ENCODE measurements around the gene F5. TPM values are rescaled to one million over a fixed set of nuclear protein-coding genes. Genes with fewer than 3 reads are reported as not detected.

Gene F5
- total and polyA plus RNA-seq, 4 donors = 0.48 to 3.5 (median 1.2) TPM

- 65 to 72% methylated on average over 5 of the region's 5 CpGs for WGBS, 2 donors
- H3K27me3 ChIP-seq (ENCODE audit: control insufficient read depth in 1 of 2, insufficient read depth in 2 of 2, low read length in 1 of 2) = no peaks in the 10 kb centered on the region
- no peak for DNase-seq
- H3K27ac ChIP-seq (ENCODE audit: low read depth in 1 of 2, low read length in 2 of 2) = no peak overlapping the region
- no peaks in the 10 kb centered on the region for H3K36me3 ChIP-seq (ENCODE audit: control insufficient read depth in 1 of 2, insufficient read depth in 2 of 2, low read length in 1 of 2)
- no peaks in the 10 kb centered on the region for H3K4me1 ChIP-seq (ENCODE audit: control insufficient read depth in 1 of 2, insufficient read depth in 2 of 2, low read length in 2 of 2)
- no peak for ATAC-seq (ENCODE audit: low FRiP score)
- intact Hi-C loops (cut with DNase I) = no loop called here
- H3K9me3 ChIP-seq (ENCODE audit: control insufficient read depth, low read length) = no peaks in the 10 kb centered on the region
- H3K4me3 ChIP-seq (ENCODE audit: low read length in 2 of 2) = no peak overlapping the region
Measured at GRCh38 chr1:169577981-169578738, 8.1 kb downstream of the F5 start.

- H3K27me3 ChIP-seq (ENCODE audit: control insufficient read depth in 1 of 2, insufficient read depth in 2 of 2, low read length in 1 of 2) = no peaks in the 10 kb centered on the region
- H3K4me3 ChIP-seq (ENCODE audit: low read length in 2 of 2) = no peak overlapping the region
- intact Hi-C loops (cut with DNase I) = no loop called here
- DNase-seq (no peak), ATAC-seq (ENCODE audit: low FRiP score) (no peak)
- H3K9me3 ChIP-seq (ENCODE audit: control insufficient read depth, low read length) = no peaks in the 10 kb centered on the region
- no peaks in the 10 kb centered on the region for H3K4me1 ChIP-seq (ENCODE audit: control insufficient read depth in 1 of 2, insufficient read depth in 2 of 2, low read length in 2 of 2)
- H3K27ac ChIP-seq (ENCODE audit: low read depth in 1 of 2, low read length in 2 of 2) = no peak overlapping the region
- no peaks in the 10 kb centered on the region for H3K36me3 ChIP-seq (ENCODE audit: control insufficient read depth in 1 of 2, insufficient read depth in 2 of 2, low read length in 1 of 2)
- 3 to 9% methylated on average over 1 of the region's 1 CpG for WGBS, 2 donors
Measured at GRCh38 chr1:169576935-169577331, 9.3 kb downstream of the F5 start.

- intact Hi-C loops (cut with DNase I) = no loop called here
- DNase-seq (no peak), ATAC-seq (ENCODE audit: low FRiP score) (no peak)
- Histone ChIP-seq H3K4me3 (ENCODE audit: low read length in 2 of 2) (no peak overlapping the region), H3K9me3 (ENCODE audit: control insufficient read depth, low read length) (no peaks in the 10 kb centered on the region), H3K4me1 (ENCODE audit: control insufficient read depth in 1 of 2, insufficient read depth in 2 of 2, low read length in 2 of 2) (no peaks in the 10 kb centered on the region), H3K27me3 (ENCODE audit: control insufficient read depth in 1 of 2, insufficient read depth in 2 of 2, low read length in 1 of 2) (no peaks in the 10 kb centered on the region), H3K27ac (ENCODE audit: low read depth in 1 of 2, low read length in 2 of 2) (no peak overlapping the region), H3K36me3 (ENCODE audit: control insufficient read depth in 1 of 2, insufficient read depth in 2 of 2, low read length in 1 of 2) (no peaks in the 10 kb centered on the region)
- 35 to 52% methylated on average over 5 of the region's 5 CpGs for WGBS, 2 donors
Measured at GRCh38 chr1:169576241-169576934, 9.9 kb downstream of the F5 start.

GRCh38 chr1:169574336-169574735, 11.9 kb downstream of the F5 start:
- Histone ChIP-seq H3K4me1 (ENCODE audit: control insufficient read depth in 1 of 2, insufficient read depth in 2 of 2, low read length in 2 of 2) (no peaks in the 10 kb centered on the region), H3K9me3 (ENCODE audit: control insufficient read depth, low read length) (no peaks in the 10 kb centered on the region), H3K27me3 (ENCODE audit: control insufficient read depth in 1 of 2, insufficient read depth in 2 of 2, low read length in 1 of 2) (no peaks in the 10 kb centered on the region), H3K27ac (ENCODE audit: low read depth in 1 of 2, low read length in 2 of 2) (no peak overlapping the region), H3K4me3 (ENCODE audit: low read length in 2 of 2) (no peak overlapping the region), H3K36me3 (ENCODE audit: control insufficient read depth in 1 of 2, insufficient read depth in 2 of 2, low read length in 1 of 2) (no peaks in the 10 kb centered on the region)
- DNase-seq (no peak), ATAC-seq (ENCODE audit: low FRiP score) (no peak)
- 50 to 60% methylated on average over 4 of the region's 4 CpGs for WGBS, 2 donors
- intact Hi-C loops (cut with DNase I) = no loop called here

GRCh38 chr1:169572187-169572586, 14.1 kb downstream of the F5 start:
- DNase-seq = no peak
- Histone ChIP-seq H3K27me3 (ENCODE audit: control insufficient read depth in 1 of 2, insufficient read depth in 2 of 2, low read length in 1 of 2) (no peaks in the 10 kb centered on the region), H3K9me3 (ENCODE audit: control insufficient read depth, low read length) (no peaks in the 10 kb centered on the region), H3K4me3 (ENCODE audit: low read length in 2 of 2) (no peak overlapping the region), H3K36me3 (ENCODE audit: control insufficient read depth in 1 of 2, insufficient read depth in 2 of 2, low read length in 1 of 2) (no peaks in the 10 kb centered on the region), H3K4me1 (ENCODE audit: control insufficient read depth in 1 of 2, insufficient read depth in 2 of 2, low read length in 2 of 2) (no peaks in the 10 kb centered on the region), H3K27ac (ENCODE audit: low read depth in 1 of 2, low read length in 2 of 2) (no peak overlapping the region)
- intact Hi-C loops (cut with DNase I) = no loop called here
- 28 to 54% methylated on average over 1 of the region's 1 CpG for WGBS, 2 donors
- no peak for ATAC-seq (ENCODE audit: low FRiP score)

GRCh38 chr1:169571450-169571849, 14.8 kb downstream of the F5 start:
- no peaks in the 10 kb centered on the region for H3K27me3 ChIP-seq (ENCODE audit: control insufficient read depth in 1 of 2, insufficient read depth in 2 of 2, low read length in 1 of 2)
- H3K4me3 ChIP-seq (ENCODE audit: low read length in 2 of 2) = no peak overlapping the region
- DNase-seq (no peak), ATAC-seq (ENCODE audit: low FRiP score) (no peak)
- no peaks in the 10 kb centered on the region for H3K9me3 ChIP-seq (ENCODE audit: control insufficient read depth, low read length)
- H3K27ac ChIP-seq (ENCODE audit: low read depth in 1 of 2, low read length in 2 of 2) = no peak overlapping the region
- no peaks in the 10 kb centered on the region for H3K4me1 ChIP-seq (ENCODE audit: control insufficient read depth in 1 of 2, insufficient read depth in 2 of 2, low read length in 2 of 2)
- no peaks in the 10 kb centered on the region for H3K36me3 ChIP-seq (ENCODE audit: control insufficient read depth in 1 of 2, insufficient read depth in 2 of 2, low read length in 1 of 2)
- intact Hi-C loops (cut with DNase I) = no loop called here
- WGBS, 2 donors = 73 to 77% methylated on average over 3 of the region's 3 CpGs

GRCh38 chr1:169570172-169570574, 16.1 kb downstream of the F5 start:
- no peak for DNase-seq
- Histone ChIP-seq H3K9me3 (ENCODE audit: control insufficient read depth, low read length) (no peaks in the 10 kb centered on the region), H3K4me3 (ENCODE audit: low read length in 2 of 2) (no peak overlapping the region), H3K27ac (ENCODE audit: low read depth in 1 of 2, low read length in 2 of 2) (no peak overlapping the region), H3K36me3 (ENCODE audit: control insufficient read depth in 1 of 2, insufficient read depth in 2 of 2, low read length in 1 of 2) (no peaks in the 10 kb centered on the region), H3K4me1 (ENCODE audit: control insufficient read depth in 1 of 2, insufficient read depth in 2 of 2, low read length in 2 of 2) (no peaks in the 10 kb centered on the region), H3K27me3 (ENCODE audit: control insufficient read depth in 1 of 2, insufficient read depth in 2 of 2, low read length in 1 of 2) (no peaks in the 10 kb centered on the region)
- 31 to 37% methylated on average over 1 of the region's 1 CpG for WGBS, 2 donors
- ATAC-seq (ENCODE audit: low FRiP score) = no peak
- intact Hi-C loops (cut with DNase I) = no loop called here

GRCh38 chr1:169568497-169568896, 17.8 kb downstream of the F5 start:
- ATAC-seq (ENCODE audit: low FRiP score) (no peak), DNase-seq (no peak)
- intact Hi-C loops (cut with DNase I) = no loop called here
- H3K9me3 ChIP-seq (ENCODE audit: control insufficient read depth, low read length) = peaks cover 1% of the 10 kb centered on the region
- H3K4me1 ChIP-seq (ENCODE audit: control insufficient read depth in 1 of 2, insufficient read depth in 2 of 2, low read length in 2 of 2) = no peaks in the 10 kb centered on the region
- no peak overlapping the region for H3K4me3 ChIP-seq (ENCODE audit: low read length in 2 of 2)
- 11 to 19% methylated on average over 1 of the region's 1 CpG for WGBS, 2 donors
- H3K27ac ChIP-seq (ENCODE audit: low read depth in 1 of 2, low read length in 2 of 2) = no peak overlapping the region
- no peaks in the 10 kb centered on the region for H3K36me3 ChIP-seq (ENCODE audit: control insufficient read depth in 1 of 2, insufficient read depth in 2 of 2, low read length in 1 of 2)
- H3K27me3 ChIP-seq (ENCODE audit: control insufficient read depth in 1 of 2, insufficient read depth in 2 of 2, low read length in 1 of 2) = no peaks in the 10 kb centered on the region
